ENCODE data around the gene CALML5. TPM values are rescaled to one million over a fixed set of nuclear protein-coding genes. Genes with fewer than 3 reads are reported as not detected.

CALML5 gene
- total RNA-seq, 1 experiment from 2014 or later, result not detected

GRCh38 chr10:5524641-5525560, 25.5 kb upstream of the CALML5 start, which contains the start of gene CALML3:
TSS of gene CALML3 (plus strand) at chr10:5524961. CDS start at chr10:5525086, 125 bp downstream.
- no peak for DNase-seq (ENCODE audit: low read depth, low spot score)
- no peak within 1 kb of the TSS for H3K4me3 ChIP-seq (replicated peaks in 1 of 2; ENCODE audit: low read depth in 1 of 2, low read length in 2 of 2)
- no TSS peak for BruUV-seq (replicated peaks)
- no peaks in the 10 kb centered on the region for H3K79me2 ChIP-seq (ENCODE audit: insufficient read depth, low read length)
- H3K4me1 ChIP-seq (ENCODE audit: control insufficient read depth in 1 of 2, insufficient read depth in 2 of 2, low read length in 2 of 2), result no peaks in the 10 kb centered on the region
- no peaks in the 10 kb centered on the region for H3K27me3 ChIP-seq (ENCODE audit: insufficient read depth, low read length)
- RAD21 ChIA-PET (ENCODE audit: low non-redundant PET in 1 of 2, low total read pairs in 2 of 2, uncharacterized antibody in 2 of 2, unreplicated experiment in 2 of 2), result no interaction called here
- no peak within 1 kb of the TSS for H3K27ac ChIP-seq (ENCODE audit: low read depth, low read length)
- intact Hi-C loops (cut with micrococcal nuclease), result no loop called here
- H2AFZ ChIP-seq (ENCODE audit: low read depth, low read length, poor library complexity, severe bottlenecking), result no peak within 1 kb of the TSS
- no peaks in the 10 kb centered on the region for H3K9me3 ChIP-seq (ENCODE audit: control insufficient read depth in 1 of 2, insufficient read depth in 1 of 2, low read depth in 1 of 2, low read length in 2 of 2)
- H3K36me3 ChIP-seq (ENCODE audit: control insufficient read depth in 1 of 2, insufficient read depth in 2 of 2, low read length in 2 of 2), result no peaks in the 10 kb centered on the region
- no peak within 1 kb of the TSS for H3K4me2 ChIP-seq (ENCODE audit: low read length)
- no peak for ATAC-seq
- POLR2A ChIA-PET, result no interaction called here
- no peaks in the 10 kb centered on the region for H3K9me2 ChIP-seq (ENCODE audit: insufficient read depth)
- TF ChIP-seq EZH2phosphoT487 (IDR thresholded peaks at IDR 0.05; ENCODE audit: borderline replicate concordance) (no peak), EGR1 (IDR thresholded peaks at IDR 0.05; ENCODE audit: low read depth) (no peak), SP1 (IDR thresholded peaks at IDR 0.05; ENCODE audit: low read depth) (no peak), REST (IDR thresholded peaks at IDR 0.05; ENCODE audit: low read depth) (no peak), MAX (IDR thresholded peaks at IDR 0.05) (no peak), SRF (IDR thresholded peaks at IDR 0.05; ENCODE audit: low read depth) (no peak), ELF1 (IDR thresholded peaks at IDR 0.05; ENCODE audit: borderline replicate concordance, low read depth) (no peak), CEBPB (IDR thresholded peaks at IDR 0.05; ENCODE audit: low read depth) (no peak), JUND (IDR thresholded peaks at IDR 0.05) (no peak), ZFX (IDR thresholded peaks at IDR 0.05) (no peak), FOSL1 (IDR thresholded peaks at IDR 0.05; ENCODE audit: low read depth) (no peak), CTCF (IDR thresholded peaks at IDR 0.05 in 2 of 3, conservative IDR thresholded peaks at IDR 0.05 in 1 of 3; ENCODE audit: borderline replicate concordance in 1 of 3, insufficient read depth in 1 of 3, low read depth in 2 of 3, low read length in 2 of 3) (no peak), ATF3 (IDR thresholded peaks at IDR 0.05) (no peak), TCF7L2 (IDR thresholded peaks at IDR 0.05; ENCODE audit: borderline replicate concordance, extremely low read depth, insufficient read depth, insufficient read length) (no peak)
- no peak within 1 kb of the TSS for H3K9ac ChIP-seq (ENCODE audit: low read length)
- CTCF ChIA-PET, result no interaction called here
- no peaks in the 10 kb centered on the region for H4K20me1 ChIP-seq (ENCODE audit: insufficient read depth)

All from HCT116 (cell line).